Right lobe of liver (tissue), 6 donors: ENCODE data around the gene FADS3. TPM values are rescaled to one million over a fixed set of nuclear protein-coding genes. Genes with fewer than 3 reads are reported as not detected.
A peak's percentile ranks its signal among the peaks of the same experiment; 100 is the strongest.

Source experiments
- ATAC-seq, 4 donors: fragments of 200-7000 bp; cut with Tn5 transposase; one replicate each; pipeline ENCODE4 v1.9.1; 2020; ENCODE audit warnings: mild to moderate bottlenecking in 4 of 4, moderate library complexity in 4 of 4
- DNase-seq, 3 donors: peaks; one replicate each; pipeline ENCODE4 v3.0.0-alpha.2; 2020
- H3K27ac ChIP-seq, 3 donors: fragments of 200-600 bp; one replicate each; pipeline ENCODE4 v1.8.0; 2022
- H3K27me3 ChIP-seq, 2 donors: fragments of 200-600 bp; one replicate each; pipeline ENCODE4 v1.8.0; 2022
- H3K36me3 ChIP-seq, 4 donors: fragments of 200-600 bp; sonication (generic) in 1 of 4; one replicate each; pipeline versions ENCODE4 v1.5.1 to v1.8.0; 2017 to 2022; ENCODE audit warnings: control low read depth in 1 of 4
- H3K4me1 ChIP-seq, 4 donors: fragments of 200-600 bp; sonication (generic) in 1 of 4; one replicate each; pipeline versions ENCODE4 v1.5.1 to v1.8.0; 2017 to 2022; ENCODE audit warnings: control low read depth in 1 of 4
- H3K4me3 ChIP-seq, 3 donors: fragments of 200-600 bp; one replicate each; pipeline ENCODE4 v1.8.0; 2022
- H3K9me3 ChIP-seq, 4 donors: fragments of 200-600 bp; sonication (generic) in 1 of 4; one replicate each; pipeline versions ENCODE4 v1.5.1 to v1.8.0; 2017 to 2022; ENCODE audit warnings: control low read depth in 1 of 4
- CTCF ChIP-seq, 4 donors: fragments of 200-600 bp in 3 of 4; fragments of 450-650 bp in 1 of 4; IDR thresholded peaks; one replicate each; pipeline versions ENCODE4 v1.5.1 to v1.8.0; 2016 to 2022; ENCODE audit warnings: antibody characterized with exemption in 4 of 4, mild to moderate bottlenecking in 2 of 4
- POLR2A ChIP-seq: fragments of 450-650 bp; IDR thresholded peaks from one replicate; pipeline ENCODE4 v1.6.1; 2017; ENCODE audit warnings: antibody characterized with exemption, mild to moderate bottlenecking
- WGBS: methylation state at CpG from one replicate; pipeline ENCODE4 v1.1.6; 2018; ENCODE audit warnings: low coverage, low lambda C conversion rate; ENCODE audit not compliant: insufficient coverage; ENCODE audit errors: missing lambda C conversion rate; 5-methylcytosine and 5-hydroxymethylcytosine counted together
- intact Hi-C, 2 donors: fragments of 100-400 bp; cut with DNase I; formaldehyde crosslinking; loops; one replicate each; pipeline versions ENCODE4 v1.11.2 to v1.14.1; 2022
- total RNA-seq, 6 experiments: library from RNA; depleted of rRNA in 2 of 6; stranded (reverse); fragments of >200 nt in 2 of 6; fragmentation: NEBNext Ultra II Directional in 3 of 6; extraction: Animal tissue kit (Norgen Biotek cat#: 25700) in 3 of 6; gene quantifications; one replicate each; pipeline versions ENCODE4 v1.1.0 to v1.2.4, GENCODE V29; 2016 to 2023
- donor health status: DM: no; HTN: yes; CAD: no.
- donor health status: DM: no; HTN: no; CAD: no.
- donor health status: DM: no; HTN: no; CAD: no.
- donor health status: DM: no; HTN: yes; CAD: no.
- donor health status: DM: no; HTN: yes; CAD: no.

FADS3 gene
- total RNA-seq, 6 experiments from 2014 or later, result 13.0 to 69.8 (median 22.7) TPM

GRCh38 chr11:61923166-61924063 lies 32.1 kb upstream of the FADS3 start:
- intact Hi-C loops, result no loop called here
- H3K27ac ChIP-seq, result peak overlapping the region; percentile 40 to 73 (median 61)
- TF ChIP-seq POLR2A (no peak), CTCF (IDR thresholded peaks at IDR 0.05) (no peak)
- H3K27me3 ChIP-seq, result no peaks in the 10 kb centered on the region
- H3K36me3 ChIP-seq, result no peaks in the 10 kb centered on the region
- H3K4me1 ChIP-seq, result no peaks in the 10 kb centered on the region
- ATAC-seq, result peak; percentile 54 to 81 (median 80)
- 22% methylated on average over 4 of the region's 18 CpGs for WGBS
- DNase-seq, result peak in 2 of 3 donors; percentile 72 to 75
- no peak overlapping the region for H3K4me3 ChIP-seq
- no peaks in the 10 kb centered on the region for H3K9me3 ChIP-seq

- no peaks in the 10 kb centered on the region for H3K36me3 ChIP-seq
- H3K9me3 ChIP-seq, result no peaks in the 10 kb centered on the region
- H3K4me3 ChIP-seq, result no peak overlapping the region
- TF ChIP-seq POLR2A (no peak), CTCF (IDR thresholded peaks at IDR 0.05) (no peak)
- no peaks in the 10 kb centered on the region for H3K27me3 ChIP-seq
- 75% methylated on average over 6 of the region's 6 CpGs for WGBS
- H3K27ac ChIP-seq, result peak overlapping the region; percentile 36 to 73 (median 61)
- DNase-seq (peak in 1 of 3 donors; percentile 66), ATAC-seq (peak; percentile 32 to 61 (median 44))
- intact Hi-C loops, result no loop called here
- H3K4me1 ChIP-seq, result no peaks in the 10 kb centered on the region
These were observed 31.2 kb upstream of the FADS3 start for GRCh38 chr11:61922539-61922938.

GRCh38 chr11:61921446-61921845 lies 30.1 kb upstream of the FADS3 start:
- no peak for ATAC-seq
- TF ChIP-seq POLR2A, result no peak
- TF ChIP-seq CTCF (IDR thresholded peaks at IDR 0.05), result no peak

GRCh38 chr11:61919705-61920631 lies 28.6 kb upstream of the FADS3 start:
- WGBS, result 38% methylated on average over 2 of the region's 13 CpGs
- Histone ChIP-seq H3K4me1 (no peaks in the 10 kb centered on the region), H3K36me3 (no peaks in the 10 kb centered on the region), H3K27me3 (no peaks in the 10 kb centered on the region), H3K27ac (no peak overlapping the region), H3K9me3 (no peaks in the 10 kb centered on the region), H3K4me3 (no peak overlapping the region)
- intact Hi-C loops, result no loop called here
- TF ChIP-seq POLR2A (no peak), CTCF (IDR thresholded peaks at IDR 0.05) (no peak)
- ATAC-seq (no peak), DNase-seq (no peak)

More at GRCh38 chr11:61921446-61921845, 30.1 kb upstream of the FADS3 start:
- H3K27me3 ChIP-seq, result no peaks in the 10 kb centered on the region
- H3K27ac ChIP-seq, result no peak overlapping the region
- no peaks in the 10 kb centered on the region for H3K4me1 ChIP-seq
- 53% methylated on average over 3 of the region's 3 CpGs for WGBS
- H3K4me3 ChIP-seq, result no peak overlapping the region
- intact Hi-C loops, result no loop called here
- no peak for DNase-seq
- H3K36me3 ChIP-seq, result no peaks in the 10 kb centered on the region
- no peaks in the 10 kb centered on the region for H3K9me3 ChIP-seq
